OCI-LY3 (cell line): ENCODE results near the gene DPF3.

Experiments used
- EZH2phosphoT487 ChIP-seq: fragments of 200-600 bp; shearing (Covaris generic); IDR thresholded peaks from 2 replicates; pipeline ENCODE4 v1.6.1; 2018; ENCODE audit warnings: antibody characterized with exemption, mixed run types, low read depth
- TF ChIP-seq, protein P1 (sequence below): fragments of 200-600, 300-600 bp; sonication (generic); IDR thresholded peaks from 2 replicates; pipeline ENCODE4 v1.5.1; 2014; ENCODE audit warnings: antibody characterized with exemption, low read length, low read depth

DNA sequence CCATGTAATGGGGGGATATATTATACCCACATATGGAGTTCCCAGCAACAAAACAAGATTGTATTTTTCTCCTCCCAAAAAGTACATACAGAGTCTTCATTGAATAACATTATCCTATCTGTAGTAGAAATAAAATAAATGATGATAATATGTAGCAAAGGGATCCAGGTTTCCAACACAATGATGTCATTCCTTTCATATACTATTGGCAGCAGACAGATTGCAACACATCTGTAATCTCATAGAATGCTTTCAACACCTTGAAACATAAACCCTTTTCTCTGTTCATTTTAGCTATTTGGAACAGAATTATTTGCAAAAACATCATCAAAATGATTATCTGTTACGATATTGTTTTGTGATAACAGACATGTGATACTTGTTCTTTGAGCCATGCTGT is 317.6 kb downstream of the DPF3 start:
- TF ChIP-seq, protein P1, sequence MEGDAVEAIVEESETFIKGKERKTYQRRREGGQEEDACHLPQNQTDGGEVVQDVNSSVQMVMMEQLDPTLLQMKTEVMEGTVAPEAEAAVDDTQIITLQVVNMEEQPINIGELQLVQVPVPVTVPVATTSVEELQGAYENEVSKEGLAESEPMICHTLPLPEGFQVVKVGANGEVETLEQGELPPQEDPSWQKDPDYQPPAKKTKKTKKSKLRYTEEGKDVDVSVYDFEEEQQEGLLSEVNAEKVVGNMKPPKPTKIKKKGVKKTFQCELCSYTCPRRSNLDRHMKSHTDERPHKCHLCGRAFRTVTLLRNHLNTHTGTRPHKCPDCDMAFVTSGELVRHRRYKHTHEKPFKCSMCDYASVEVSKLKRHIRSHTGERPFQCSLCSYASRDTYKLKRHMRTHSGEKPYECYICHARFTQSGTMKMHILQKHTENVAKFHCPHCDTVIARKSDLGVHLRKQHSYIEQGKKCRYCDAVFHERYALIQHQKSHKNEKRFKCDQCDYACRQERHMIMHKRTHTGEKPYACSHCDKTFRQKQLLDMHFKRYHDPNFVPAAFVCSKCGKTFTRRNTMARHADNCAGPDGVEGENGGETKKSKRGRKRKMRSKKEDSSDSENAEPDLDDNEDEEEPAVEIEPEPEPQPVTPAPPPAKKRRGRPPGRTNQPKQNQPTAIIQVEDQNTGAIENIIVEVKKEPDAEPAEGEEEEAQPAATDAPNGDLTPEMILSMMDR = no peak
- no peak for TF ChIP-seq EZH2phosphoT487
